NCI-H2171 (cell line): ENCODE results near the gene TNFRSF25.
"Not testable (repeated sequence)": the region's sequence is repeated elsewhere in the genome, so short reads cannot be mapped to it uniquely, and the experiment has no call there.

Experiments used
- DNase-seq: peaks from one replicate; lab custom pipeline; 2025; lab: John Stamatoyannopoulos, UW

Gene TNFRSF25

GRCh38 chr1:6450943-6451373 is 15.0 kb downstream of the TNFRSF25 start:
- no peak for DNase-seq

GRCh38 chr1:6450486-6450885 is 15.5 kb downstream of the TNFRSF25 start:
- DNase-seq = not testable (repeated sequence)

DNA sequence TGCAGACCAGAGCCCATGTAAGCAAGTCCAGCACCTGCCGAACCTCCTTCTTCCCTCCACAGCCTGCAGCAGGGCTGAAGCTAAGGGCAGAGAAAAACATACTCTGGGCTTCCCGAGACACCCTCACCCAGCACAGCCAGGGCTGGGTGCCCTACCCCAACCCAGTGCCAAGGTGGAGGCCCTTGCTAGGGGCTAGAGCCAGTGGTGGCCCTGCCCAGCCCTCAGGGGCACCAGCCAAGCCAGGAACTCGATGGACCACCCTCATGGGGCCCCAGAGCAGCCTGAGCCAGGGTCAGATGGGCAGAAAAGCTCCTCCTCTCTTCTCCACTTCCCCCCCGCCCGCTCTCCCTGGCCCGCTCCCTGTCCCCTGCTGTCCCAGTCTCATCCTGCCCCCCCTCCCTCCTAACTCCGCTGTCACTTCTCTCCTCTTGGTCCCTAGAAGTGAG is 15.9 kb downstream of the TNFRSF25 start:
- DNase-seq = no peak

GRCh38 chr1:6448749-6449631 is 17.0 kb downstream of the TNFRSF25 start:
- DNase-seq = peak; percentile 47

DNA sequence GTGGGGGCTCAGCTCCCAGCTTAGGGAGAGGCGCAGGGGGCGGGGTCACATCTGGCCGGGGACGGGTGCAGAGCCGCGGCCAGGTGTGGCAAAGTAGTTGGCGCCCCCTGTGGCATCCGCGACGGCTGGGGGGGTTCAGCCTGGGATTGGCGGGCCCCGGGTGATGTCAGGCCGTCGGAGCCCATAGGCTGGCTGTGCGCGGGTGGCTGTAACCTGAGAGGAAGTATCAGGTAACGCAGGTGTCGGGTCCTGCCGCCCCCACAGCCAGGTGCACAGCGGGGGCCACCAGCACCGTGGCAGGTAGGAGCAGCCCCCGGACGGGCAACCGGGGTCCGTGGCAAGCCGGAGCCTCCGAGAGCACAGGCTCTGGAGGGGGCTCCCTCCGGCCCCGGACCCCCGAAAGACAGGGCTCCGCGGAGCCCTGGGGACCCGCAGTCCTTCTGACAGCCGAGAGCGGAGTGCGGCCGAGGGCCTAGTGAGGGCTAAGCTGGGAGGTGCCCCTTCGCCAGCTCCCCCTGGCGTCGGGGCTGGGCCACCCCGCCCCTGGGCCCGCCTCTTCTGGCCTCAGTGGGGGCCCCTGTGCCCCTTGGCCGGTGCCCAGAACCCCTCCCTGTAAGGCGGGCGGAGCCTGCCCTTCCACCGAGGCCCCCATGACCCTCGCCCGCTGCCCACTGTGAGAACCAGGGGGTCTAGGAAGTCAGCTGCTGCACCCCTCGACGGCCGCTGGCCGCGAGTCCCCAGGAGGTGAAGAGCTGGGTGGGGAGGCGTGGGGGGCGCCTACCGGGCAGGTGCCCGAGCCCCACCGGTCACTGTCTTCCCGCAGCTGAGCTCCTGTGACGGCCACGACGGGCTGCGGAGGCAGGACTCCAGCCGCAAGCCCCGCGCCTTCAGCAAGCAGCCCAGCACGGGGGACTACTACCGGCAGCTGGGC is 17.9 kb downstream of the TNFRSF25 start:
- DNase-seq = peak; percentile 87

DNA sequence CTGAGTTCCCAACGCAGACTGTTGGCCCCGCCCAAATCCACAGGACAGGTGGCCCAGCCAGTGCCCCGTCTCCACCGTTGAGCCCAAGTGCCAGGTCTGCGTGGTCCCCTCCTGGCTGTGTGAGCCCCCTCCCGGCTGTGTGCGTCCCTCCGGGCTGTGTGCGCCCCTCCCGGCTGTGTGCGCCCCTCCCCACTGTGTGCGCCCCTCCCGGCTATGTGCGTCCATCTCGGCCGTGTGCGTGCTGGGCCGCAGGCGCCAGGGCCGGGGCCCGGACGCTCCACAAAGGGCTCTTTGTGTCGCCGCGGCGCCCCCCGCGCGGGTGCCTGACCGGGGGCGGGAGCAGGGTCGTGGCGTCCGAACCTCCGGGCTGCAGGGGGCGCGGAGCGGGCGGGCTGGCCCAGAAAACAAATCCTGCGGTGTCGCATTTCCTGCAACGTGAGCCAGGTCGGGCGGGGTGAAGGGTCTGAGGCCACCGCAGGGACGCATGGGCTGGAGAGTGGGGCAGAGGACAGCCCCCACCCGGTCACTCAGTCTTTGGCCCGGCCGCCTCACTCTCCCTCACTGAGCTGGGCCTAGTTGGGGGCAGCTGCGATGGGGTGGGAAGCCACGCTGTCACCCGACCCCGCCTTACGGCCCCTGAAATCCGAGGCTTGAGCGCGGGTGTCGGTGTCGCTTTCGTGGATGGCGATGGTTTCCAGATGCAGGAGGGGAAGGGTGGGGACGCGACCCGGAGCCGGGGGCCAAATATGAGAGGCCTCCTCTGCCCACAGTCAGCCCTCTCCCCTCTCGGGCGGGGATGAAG is 18.8 kb downstream of the TNFRSF25 start:
- DNase-seq = peak; percentile 55

GRCh38 chr1:6446665-6447015 is 19.3 kb downstream of the TNFRSF25 start:
- no peak for DNase-seq

DNA sequence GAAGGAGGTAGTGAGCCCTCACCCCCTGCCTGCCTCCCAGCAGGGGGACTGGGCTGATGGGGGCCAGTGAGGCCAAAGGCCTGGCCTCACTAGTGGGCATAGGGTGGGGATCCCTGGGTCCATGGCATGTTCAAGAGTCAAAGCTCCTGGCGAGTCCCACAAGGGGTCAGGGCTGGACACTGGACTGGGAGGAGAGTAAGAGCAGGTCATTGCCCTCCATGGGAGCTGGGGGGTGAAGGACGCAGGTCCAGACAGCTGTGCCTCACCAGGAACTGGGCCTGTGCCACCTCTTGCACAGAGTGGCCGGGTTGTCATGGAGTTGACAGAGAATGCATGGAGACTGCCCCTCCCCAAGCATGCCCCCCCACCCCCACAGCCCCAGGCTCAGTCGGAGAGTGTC is 20.0 kb downstream of the TNFRSF25 start:
- not testable (repeated sequence) for DNase-seq

GRCh38 chr1:6445062-6445763 is 20.8 kb downstream of the TNFRSF25 start:
- no peak for DNase-seq

GRCh38 chr1:6444377-6444776 is 21.6 kb downstream of the TNFRSF25 start:
- DNase-seq = no peak

DNA sequence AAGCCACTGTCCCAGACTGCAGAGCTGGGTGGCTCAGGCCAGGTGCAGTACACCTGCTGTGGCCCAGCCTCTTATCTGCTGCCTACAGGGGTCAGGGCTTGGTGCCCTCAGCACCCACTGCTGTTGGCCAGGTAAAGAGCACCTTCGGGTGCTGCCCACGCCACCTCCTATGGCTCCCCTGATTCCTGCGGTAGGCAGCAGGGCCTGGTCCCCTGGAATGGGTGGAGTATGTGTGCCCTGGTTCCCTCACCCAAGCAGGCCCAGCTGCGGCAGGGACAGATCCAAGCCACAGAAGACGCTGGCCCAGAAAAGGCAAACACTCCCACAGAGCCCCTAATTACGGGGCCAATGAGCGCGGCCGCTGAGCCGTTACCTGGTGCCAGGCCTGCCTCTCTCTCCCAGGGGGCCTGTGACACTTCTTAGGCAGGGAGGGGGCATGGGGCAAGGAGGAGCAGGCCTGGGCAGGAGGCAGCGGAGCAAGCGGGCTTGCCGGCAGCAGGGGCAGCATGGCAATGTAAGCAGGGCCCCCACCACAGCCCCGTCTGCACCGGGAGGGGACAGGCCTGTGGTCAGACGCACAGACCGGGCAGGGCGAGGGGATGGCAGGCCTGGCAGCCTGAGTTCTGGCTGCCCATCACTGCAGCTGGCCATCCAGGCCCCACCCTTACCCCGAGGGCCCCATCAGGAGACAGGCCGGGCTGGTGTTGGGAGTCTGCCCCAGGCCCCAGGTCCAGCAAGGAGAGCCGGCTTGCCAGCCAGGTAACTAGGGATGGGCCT is 22.4 kb downstream of the TNFRSF25 start:
- peak; percentile 52 for DNase-seq

GRCh38 chr1:6441586-6441985 is 24.4 kb downstream of the TNFRSF25 start:
- no peak for DNase-seq

DNA sequence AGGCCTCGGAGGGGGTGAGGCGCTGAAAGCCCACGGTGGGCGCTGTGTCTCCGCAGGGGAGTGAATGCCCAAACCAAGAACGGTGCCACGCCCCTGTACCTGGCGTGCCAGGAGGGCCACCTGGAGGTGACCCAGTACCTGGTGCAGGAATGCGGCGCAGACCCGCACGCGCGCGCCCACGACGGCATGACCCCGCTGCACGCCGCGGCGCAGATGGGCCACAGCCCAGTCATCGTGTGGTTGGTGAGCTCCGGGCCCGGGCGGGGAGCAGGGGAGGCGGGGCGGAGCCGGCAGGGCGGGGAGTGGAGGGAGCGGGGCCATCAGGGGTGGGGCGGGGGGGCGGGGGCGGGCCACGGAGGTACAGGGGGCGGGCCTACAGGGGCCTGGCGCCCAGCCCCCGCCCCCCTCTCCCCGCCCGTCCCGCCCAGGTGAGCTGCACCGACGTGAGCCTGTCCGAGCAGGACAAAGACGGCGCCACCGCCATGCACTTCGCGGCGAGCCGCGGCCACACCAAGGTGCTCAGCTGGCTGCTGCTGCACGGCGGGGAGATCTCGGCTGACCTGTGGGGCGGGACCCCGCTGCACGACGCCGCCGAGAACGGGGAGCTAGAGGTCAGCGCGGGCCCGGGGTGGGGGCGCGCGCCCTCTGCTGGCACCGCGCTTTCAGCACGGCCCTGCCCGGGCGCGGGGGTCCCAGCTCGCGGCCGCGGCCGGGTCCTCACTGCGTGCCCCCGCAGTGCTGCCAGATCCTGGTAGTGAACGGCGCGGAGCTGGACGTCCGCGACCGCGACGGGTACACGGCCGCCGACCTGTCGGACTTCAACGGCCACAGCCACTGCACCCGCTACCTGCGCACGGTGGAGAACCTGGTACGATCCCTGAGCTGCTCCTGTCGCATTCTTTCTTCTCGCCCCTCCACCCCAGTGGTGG is 25.5 kb downstream of the TNFRSF25 start:
- DNase-seq = peak; percentile 69

DNA sequence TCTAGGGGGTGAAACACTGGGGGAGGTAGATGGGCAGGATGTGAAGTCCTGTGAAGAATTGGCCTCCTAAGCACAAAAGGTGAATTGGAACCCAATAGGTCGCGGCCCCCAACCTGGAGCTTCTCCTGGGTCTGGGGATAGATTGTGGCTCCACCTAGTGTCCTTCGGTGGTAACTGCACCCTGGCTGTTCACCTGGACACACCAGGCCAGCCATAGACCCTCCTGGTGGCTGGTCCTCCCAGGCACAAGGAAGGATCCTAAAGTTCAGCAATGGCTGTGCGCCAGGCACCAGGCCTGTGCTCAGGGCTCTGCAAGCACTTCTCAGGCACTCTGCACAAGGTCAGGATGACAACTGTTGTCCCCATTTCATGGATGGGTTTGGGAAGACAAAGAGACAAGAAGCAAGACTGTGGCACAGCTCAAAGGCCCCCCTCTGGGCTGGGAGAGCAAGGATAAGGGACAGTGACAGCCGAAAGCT is 27.9 kb downstream of the TNFRSF25 start:
- DNase-seq = peak; percentile 34

DNA sequence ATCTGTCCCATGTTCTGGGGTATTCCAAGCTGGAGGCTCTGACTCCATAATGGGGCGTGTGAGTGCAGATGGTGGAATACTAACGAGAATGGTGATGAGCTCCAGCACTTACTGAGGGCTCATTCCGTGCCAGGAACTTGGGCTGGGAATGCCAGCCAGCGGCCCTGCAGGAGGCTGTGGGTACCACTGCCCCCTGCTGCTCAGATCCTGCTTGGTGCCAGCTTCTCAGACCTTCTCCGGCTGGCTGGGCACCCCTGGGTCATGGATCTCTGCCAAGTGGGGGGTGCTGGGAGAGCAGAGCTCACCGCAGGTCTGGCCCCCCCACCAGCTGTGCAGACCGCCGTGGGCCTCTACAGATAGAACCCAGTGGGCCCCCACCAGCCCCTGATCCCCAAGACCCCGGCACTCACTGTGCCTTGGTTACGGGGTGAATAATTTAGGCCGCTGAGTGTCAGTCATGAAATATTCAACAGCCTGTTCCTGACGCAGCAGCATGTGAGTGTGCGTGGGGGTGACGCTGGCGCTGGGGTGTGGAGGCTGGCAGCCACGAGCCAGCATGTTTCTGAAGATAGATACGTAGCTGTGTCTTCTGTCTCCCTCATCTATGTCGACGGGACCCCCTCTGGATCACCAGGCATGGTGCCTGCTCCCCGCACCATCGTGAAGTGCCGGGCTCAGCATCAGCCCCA is 28.8 kb downstream of the TNFRSF25 start:
- peak; percentile 34 for DNase-seq

DNA sequence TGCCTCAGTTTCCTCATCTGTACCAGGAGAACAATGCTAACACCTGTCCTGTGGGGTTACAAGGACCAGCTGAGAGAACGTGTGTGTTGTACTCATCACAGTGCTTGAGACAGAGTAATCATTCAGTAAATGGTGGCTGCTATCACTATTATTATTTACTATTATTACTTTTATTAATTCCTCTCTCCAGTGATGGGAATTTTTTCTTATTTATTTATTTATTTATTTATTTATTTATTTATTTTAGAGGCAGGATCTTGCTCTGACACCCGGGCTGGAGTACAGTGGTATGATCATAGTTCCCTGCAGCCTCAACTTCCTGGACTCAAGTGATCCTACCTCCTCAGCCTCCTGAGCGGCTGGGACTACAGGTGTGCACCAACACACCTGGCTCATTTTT is 29.7 kb downstream of the TNFRSF25 start:
- not testable (repeated sequence) for DNase-seq

- no peak for DNase-seq
Measured at GRCh38 chr1:6435547-6435946, 30.4 kb downstream of the TNFRSF25 start.

- DNase-seq = no peak
Measured at GRCh38 chr1:6435129-6435528, 30.8 kb downstream of the TNFRSF25 start.

DNA sequence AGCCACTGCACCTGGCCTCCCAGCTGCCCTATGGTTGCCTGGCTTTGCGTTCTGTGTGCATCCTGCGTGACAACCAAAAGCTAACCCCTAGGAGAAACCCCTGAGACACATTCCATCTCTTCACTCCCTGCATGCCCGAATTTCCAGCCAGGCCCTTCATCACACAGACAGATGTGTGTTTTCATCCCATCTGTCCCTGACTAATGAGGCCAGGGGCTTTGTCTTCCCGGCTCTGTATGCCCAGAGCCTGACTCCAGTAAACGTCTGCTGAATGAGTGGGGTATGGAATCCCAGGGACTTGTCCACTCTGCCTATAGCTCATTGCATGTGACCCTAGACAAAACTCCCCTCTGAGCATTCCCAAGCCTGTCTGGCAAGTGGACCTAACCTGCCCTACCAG is 31.8 kb downstream of the TNFRSF25 start:
- no peak for DNase-seq
